Measurements from ENCODE around the gene SMYD4.
"Not testable (repeated sequence)": the region's sequence is repeated elsewhere in the genome, so short reads cannot be mapped to it uniquely, and the experiment has no call there.

DNA sequence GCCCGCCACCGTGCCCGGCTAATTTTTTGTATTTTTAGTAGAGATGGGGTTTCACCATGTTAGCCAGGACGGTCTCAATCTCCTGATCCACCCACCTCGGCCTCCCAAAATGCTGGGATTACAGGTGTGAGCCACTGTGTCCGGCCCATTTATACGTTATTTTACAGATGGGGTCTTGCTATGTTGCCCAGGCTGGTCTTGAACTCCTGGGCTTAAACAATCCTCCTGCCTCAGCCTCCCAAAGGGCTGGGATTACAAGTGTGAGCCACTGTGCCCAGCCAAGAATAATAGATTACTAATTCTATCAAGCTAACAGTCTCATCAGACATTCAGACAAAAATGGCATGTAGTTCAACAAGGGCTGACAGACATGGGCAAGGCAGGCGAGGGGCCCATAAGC, 19.9 kb downstream of the SMYD4 start:
- TF ChIP-seq, protein P1, sequence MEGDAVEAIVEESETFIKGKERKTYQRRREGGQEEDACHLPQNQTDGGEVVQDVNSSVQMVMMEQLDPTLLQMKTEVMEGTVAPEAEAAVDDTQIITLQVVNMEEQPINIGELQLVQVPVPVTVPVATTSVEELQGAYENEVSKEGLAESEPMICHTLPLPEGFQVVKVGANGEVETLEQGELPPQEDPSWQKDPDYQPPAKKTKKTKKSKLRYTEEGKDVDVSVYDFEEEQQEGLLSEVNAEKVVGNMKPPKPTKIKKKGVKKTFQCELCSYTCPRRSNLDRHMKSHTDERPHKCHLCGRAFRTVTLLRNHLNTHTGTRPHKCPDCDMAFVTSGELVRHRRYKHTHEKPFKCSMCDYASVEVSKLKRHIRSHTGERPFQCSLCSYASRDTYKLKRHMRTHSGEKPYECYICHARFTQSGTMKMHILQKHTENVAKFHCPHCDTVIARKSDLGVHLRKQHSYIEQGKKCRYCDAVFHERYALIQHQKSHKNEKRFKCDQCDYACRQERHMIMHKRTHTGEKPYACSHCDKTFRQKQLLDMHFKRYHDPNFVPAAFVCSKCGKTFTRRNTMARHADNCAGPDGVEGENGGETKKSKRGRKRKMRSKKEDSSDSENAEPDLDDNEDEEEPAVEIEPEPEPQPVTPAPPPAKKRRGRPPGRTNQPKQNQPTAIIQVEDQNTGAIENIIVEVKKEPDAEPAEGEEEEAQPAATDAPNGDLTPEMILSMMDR (IDR thresholded peaks at IDR 0.05 in 8 of 11, conservative IDR thresholded peaks at IDR 0.05 in 3 of 11), result not testable (repeated sequence)
- not testable (repeated sequence) for TF ChIP-seq POLR2AphosphoS5, POLR2A (IDR thresholded peaks at IDR 0.05)

Data from spleen (tissue), 7 donors.